Spleen (tissue), 11 donors: ENCODE results near the gene SKAP2. TPM values are rescaled to one million over a fixed set of nuclear protein-coding genes. Genes with fewer than 3 reads are reported as not detected.

ENCODE experiments used
- DNase-seq: peaks from one replicate; pipeline ENCODE4 v3.0.0-alpha.2; 2020
- H3K27ac ChIP-seq, 8 donors: fragments of 200-600 bp; sonication (generic) in 7 of 8; 1 replicate in 4 of 8; 2 replicates in 4 of 8; pipeline versions ENCODE4 v1.5.0 to v1.8.0; 2016 to 2021; ENCODE audit warnings: inconsistent platforms in 4 of 8, mild to moderate bottlenecking in 4 of 8, moderate library complexity in 1 of 8
- H3K27me3 ChIP-seq, 7 donors: fragments of 200-600 bp; sonication (generic) in 6 of 7; replicated peaks in 1 of 7; 1 replicate in 4 of 7; 2 replicates in 3 of 7; pipeline versions ENCODE4 v1.5.0 to v1.8.0; 2016 to 2021; ENCODE audit warnings: inconsistent platforms in 3 of 7, mild to moderate bottlenecking in 1 of 7
- H3K36me3 ChIP-seq, 6 donors: fragments of 200-600 bp; sonication (generic) in 5 of 6; 1 replicate in 4 of 6; 2 replicates in 2 of 6; pipeline versions ENCODE4 v1.5.0 to v1.8.0; 2016 to 2021; ENCODE audit warnings: inconsistent platforms in 2 of 6
- H3K4me1 ChIP-seq, 6 donors: fragments of 200-600 bp; sonication (generic) in 5 of 6; 1 replicate in 3 of 6; 2 replicates in 3 of 6; pipeline versions ENCODE4 v1.5.0 to v1.8.0; 2016 to 2021; ENCODE audit warnings: inconsistent platforms in 3 of 6
- H3K4me3 ChIP-seq, 8 donors: fragments of 200-600 bp; sonication (generic) in 7 of 8; 1 replicate in 4 of 8; 2 replicates in 4 of 8; pipeline versions ENCODE4 v1.5.0 to v1.8.0; 2016 to 2021; ENCODE audit warnings: inconsistent platforms in 4 of 8, mild to moderate bottlenecking in 4 of 8, moderate library complexity in 2 of 8
- H3K9me3 ChIP-seq, 8 donors: fragments of 200-600 bp; sonication (generic) in 7 of 8; 1 replicate in 4 of 8; 2 replicates in 4 of 8; pipeline versions ENCODE4 v1.5.0 to v1.8.0; 2016 to 2021; ENCODE audit warnings: inconsistent platforms in 4 of 8
- POLR2A ChIP-seq, 3 donors: fragments of 450-650 bp; IDR thresholded peaks; one replicate each; pipeline ENCODE4 v1.5.1; 2017; ENCODE audit warnings: antibody characterized with exemption in 3 of 3, mild to moderate bottlenecking in 1 of 3
- POLR2AphosphoS5 ChIP-seq, 3 donors: sonication (generic); formaldehyde crosslinking; IDR thresholded peaks; one replicate each; pipeline ENCODE4 v1.5.1; 2017; ENCODE audit warnings: antibody characterized with exemption in 3 of 3
- WGBS, 5 donors: extraction: QIAGEN DNeasy Blood & Tissue Kit in 3 of 5; methylation state at CpG; one replicate each; pipeline versions ENCODE4 v1.1.5 to v1.1.7; 2013 to 2018; 5-methylcytosine and 5-hydroxymethylcytosine counted together
- intact Hi-C: fragments of 100-400 bp; cut with DNase I; formaldehyde crosslinking; loops from one replicate; pipeline ENCODE4 v1.15.0; 2023; ENCODE audit warnings: low total_unique reads
- polyA plus RNA-seq, 3 donors: library from polyadenylated mRNA; stranded (reverse); fragments of 200-250 nt; gene quantifications; one replicate each; pipeline ENCODE4 v1.2.1, GENCODE V29; 2013
- total RNA-seq, 7 donors: library from RNA; depleted of rRNA in 3 of 7; stranded (reverse); fragments of >200 nt in 3 of 7; fragmentation: NEBNext Ultra II Directional in 4 of 7; extraction: Animal tissue kit (Norgen Biotek cat#: 25700) in 4 of 7; gene quantifications; one replicate each; pipeline versions ENCODE4 v1.1.0 to v1.2.1, GENCODE V29; 2016 to 2021
- TF ChIP-seq, protein P1 (sequence below), 11 experiments: fragments of 200-600 bp in 7 of 11; fragments of 450-650 bp in 4 of 11; sonication (generic) in 4 of 11; IDR thresholded peaks in 8 of 11; conservative IDR thresholded peaks in 3 of 11; 1 replicate in 7 of 11; 2 replicates in 4 of 11; pipeline versions ENCODE4 v1.4.0 to v1.8.0; 2016 to 2021; ENCODE audit warnings: antibody characterized with exemption in 11 of 11, inconsistent platforms in 4 of 11, mild to moderate bottlenecking in 1 of 11
- donor health status: healthy with polysubstance abuse.
- donor health status: DM: no; HTN: no; CAD: no; lungs with moderate emphysema.
- donor health status: DM: no; HTN: no; CAD: no.
- donor health status: Bipolar disorder and iron deficiency.
- donor health status: healthy.
- donor health status: DM: no; HTN: no; CAD: no.
- donor health status: DM: yes; HTN: yes; CAD: no.

The SKAP2 gene
- total and polyA plus RNA-seq, 10 donors = 14.8 to 87.2 (median 61.7) TPM

DNA sequence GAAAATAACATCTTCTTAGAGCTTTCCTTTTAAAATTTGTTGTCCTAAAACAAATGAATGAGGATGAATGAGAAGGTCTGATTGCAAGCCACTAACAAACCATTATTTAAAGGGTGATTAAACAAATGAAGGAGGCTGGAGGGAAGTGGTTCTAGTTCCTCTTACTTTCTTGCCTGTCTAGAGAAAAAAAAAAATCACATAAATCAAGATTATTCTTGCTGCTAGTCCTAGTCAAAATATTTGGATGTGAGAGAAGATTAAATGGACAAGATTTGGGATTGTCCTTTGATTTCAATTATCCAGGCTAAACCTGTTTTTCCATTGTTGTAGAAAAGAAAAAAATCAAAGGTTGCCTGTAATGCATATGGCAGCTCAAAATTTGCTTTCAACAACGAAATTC lies 3.3 kb downstream of the SKAP2 start:
- peaks cover 6 to 86% (median 56%) of the 10 kb centered on the region in 6 donors for H3K4me1 ChIP-seq
- no peaks in the 10 kb centered on the region for H3K9me3 ChIP-seq
- TF ChIP-seq POLR2A (IDR thresholded peaks at IDR 0.05) (no peak), POLR2AphosphoS5 (IDR thresholded peaks at IDR 0.05) (no peak)
- TF ChIP-seq, protein P1, sequence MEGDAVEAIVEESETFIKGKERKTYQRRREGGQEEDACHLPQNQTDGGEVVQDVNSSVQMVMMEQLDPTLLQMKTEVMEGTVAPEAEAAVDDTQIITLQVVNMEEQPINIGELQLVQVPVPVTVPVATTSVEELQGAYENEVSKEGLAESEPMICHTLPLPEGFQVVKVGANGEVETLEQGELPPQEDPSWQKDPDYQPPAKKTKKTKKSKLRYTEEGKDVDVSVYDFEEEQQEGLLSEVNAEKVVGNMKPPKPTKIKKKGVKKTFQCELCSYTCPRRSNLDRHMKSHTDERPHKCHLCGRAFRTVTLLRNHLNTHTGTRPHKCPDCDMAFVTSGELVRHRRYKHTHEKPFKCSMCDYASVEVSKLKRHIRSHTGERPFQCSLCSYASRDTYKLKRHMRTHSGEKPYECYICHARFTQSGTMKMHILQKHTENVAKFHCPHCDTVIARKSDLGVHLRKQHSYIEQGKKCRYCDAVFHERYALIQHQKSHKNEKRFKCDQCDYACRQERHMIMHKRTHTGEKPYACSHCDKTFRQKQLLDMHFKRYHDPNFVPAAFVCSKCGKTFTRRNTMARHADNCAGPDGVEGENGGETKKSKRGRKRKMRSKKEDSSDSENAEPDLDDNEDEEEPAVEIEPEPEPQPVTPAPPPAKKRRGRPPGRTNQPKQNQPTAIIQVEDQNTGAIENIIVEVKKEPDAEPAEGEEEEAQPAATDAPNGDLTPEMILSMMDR (IDR thresholded peaks at IDR 0.05 in 8 of 11, conservative IDR thresholded peaks at IDR 0.05 in 3 of 11) = no peak
- 72 to 85% (median 80%) methylated on average over 1 of the region's 1 CpG for WGBS, 5 donors
- H3K36me3 ChIP-seq = no peaks in the 10 kb centered on the region
- no peak overlapping the region for H3K4me3 ChIP-seq
- intact Hi-C loops = no loop called here
- no peak for DNase-seq
- H3K27me3 ChIP-seq = no peaks in the 10 kb centered on the region
- H3K27ac ChIP-seq = no peak overlapping the region

DNA sequence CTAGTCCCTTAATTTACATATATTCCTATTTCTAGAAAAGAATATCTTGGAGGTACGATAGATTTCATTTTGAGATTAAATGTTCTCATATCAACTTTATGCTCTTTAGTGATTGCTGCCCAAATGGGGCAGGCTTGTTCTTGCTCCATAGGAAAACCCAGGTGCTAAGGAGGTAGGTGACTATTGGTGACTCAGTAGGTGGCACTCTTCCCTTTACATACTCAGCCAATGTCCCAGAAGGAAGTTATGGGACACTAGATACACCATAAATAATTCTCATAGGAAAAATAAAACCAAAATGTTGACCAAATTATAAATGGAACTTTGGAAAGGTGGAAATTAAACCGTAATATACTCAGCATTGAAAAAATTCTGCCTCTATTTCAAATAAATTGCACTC lies 4.0 kb downstream of the SKAP2 start:
- Histone ChIP-seq H3K4me1 (peaks cover 6 to 88% (median 56%) of the 10 kb centered on the region in 6 donors), H3K36me3 (no peaks in the 10 kb centered on the region), H3K9me3 (no peaks in the 10 kb centered on the region), H3K27ac (no peak overlapping the region), H3K27me3 (no peaks in the 10 kb centered on the region), H3K4me3 (no peak overlapping the region)
- intact Hi-C loops = no loop called here
- TF ChIP-seq, protein P1 (IDR thresholded peaks at IDR 0.05 in 8 of 11, conservative IDR thresholded peaks at IDR 0.05 in 3 of 11) = no peak
- TF ChIP-seq POLR2A (IDR thresholded peaks at IDR 0.05) (no peak), POLR2AphosphoS5 (IDR thresholded peaks at IDR 0.05) (no peak)
- 87 to 95% (median 94%) methylated on average over 2 of the region's 2 CpGs for WGBS, 5 donors
- DNase-seq = no peak

DNA sequence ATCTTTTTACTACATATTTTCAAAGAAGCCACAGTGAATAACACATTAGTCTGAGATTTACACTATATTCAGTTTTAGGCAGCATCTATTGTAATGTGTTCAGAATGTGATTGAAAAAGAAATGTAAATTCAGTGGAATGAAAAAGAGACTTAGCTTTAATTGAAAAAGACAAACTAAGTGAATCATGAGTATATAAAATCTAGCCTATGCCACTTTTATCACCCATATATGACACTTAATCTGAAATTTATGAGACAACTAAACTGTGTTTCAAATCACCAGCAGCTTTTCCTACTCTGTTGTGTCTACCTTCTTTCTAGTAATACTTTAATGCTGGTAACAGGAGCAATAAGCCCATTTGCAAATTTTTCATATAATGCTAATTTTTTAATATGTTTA lies 4.7 kb downstream of the SKAP2 start:
- H3K27ac ChIP-seq = no peak overlapping the region
- H3K4me1 ChIP-seq = peaks cover 6 to 91% (median 58%) of the 10 kb centered on the region in 6 donors
- no peaks in the 10 kb centered on the region for H3K27me3 ChIP-seq
- intact Hi-C loops = loop anchor here (10.0 kb wide), 1 partner anchor 235 kb away; the partner anchor contains the start of gene HOXA1
- H3K36me3 ChIP-seq = no peaks in the 10 kb centered on the region
- DNase-seq = no peak
- no peak overlapping the region for H3K4me3 ChIP-seq
- TF ChIP-seq POLR2A (IDR thresholded peaks at IDR 0.05) (no peak), POLR2AphosphoS5 (IDR thresholded peaks at IDR 0.05) (no peak)
- TF ChIP-seq, protein P1 (IDR thresholded peaks at IDR 0.05 in 8 of 11, conservative IDR thresholded peaks at IDR 0.05 in 3 of 11) = no peak
- no peaks in the 10 kb centered on the region for H3K9me3 ChIP-seq

- H3K27me3 ChIP-seq = no peaks in the 10 kb centered on the region
- TF ChIP-seq POLR2A (IDR thresholded peaks at IDR 0.05) (no peak), POLR2AphosphoS5 (IDR thresholded peaks at IDR 0.05) (no peak)
- TF ChIP-seq, protein P1 (IDR thresholded peaks at IDR 0.05 in 8 of 11, conservative IDR thresholded peaks at IDR 0.05 in 3 of 11) = no peak
- H3K4me3 ChIP-seq = no peak overlapping the region
- peaks cover 0 to under 1% (median 0%) of the 10 kb centered on the region in 6 donors for H3K36me3 ChIP-seq
- H3K9me3 ChIP-seq = no peaks in the 10 kb centered on the region
- no peak for DNase-seq
- peak overlapping the region in 6 of 8 donors; percentile 71 to 81 (median 74) for H3K27ac ChIP-seq
- WGBS, 5 donors = 76 to 79% (median 78%) methylated on average over 3 of the region's 3 CpGs
- intact Hi-C loops = loop anchor here (10.0 kb wide), 1 partner anchor 236 kb away; the partner anchor contains the start of gene HOXA1
- peaks cover 6 to 100% (median 64%) of the 10 kb centered on the region in 6 donors for H3K4me1 ChIP-seq
Measured at GRCh38 chr7:26858735-26859134, 5.7 kb downstream of the SKAP2 start.
